Activated naive CD4-positive, alpha-beta T cell treated with anti-CD3 and anti-CD28 coated beads, Interleukin-2, amount 50 U/mL, for 72 hours (primary cell): Measurements from ENCODE around the gene RGS6. TPM values are rescaled to one million over a fixed set of nuclear protein-coding genes. Genes with fewer than 3 reads are reported as not detected.

Experiments used
- ATAC-seq, 2 donors: fragments of 150-1000 bp; cut with Tn5 transposase; 2 replicates each; pipeline ENCODE4 v1.10.0; 2021; ENCODE audit warnings: mild to moderate bottlenecking in 2 of 2, moderate library complexity in 2 of 2
- DNase-seq, 2 donors: peaks; one replicate each; pipeline ENCODE4 v3.0.0; 2021 to 2022; ENCODE audit warnings: low spot score in 2 of 2
- H3K27ac Mint-ChIP-seq, 2 donors: one replicate each; pipeline ENCODE4 v1.8.0; 2022; ENCODE audit warnings: mild to moderate bottlenecking in 2 of 2, mixed read lengths in 2 of 2
- H3K36me3 Mint-ChIP-seq, 2 donors: one replicate each; pipeline ENCODE4 v1.8.0; 2022; ENCODE audit warnings: mixed read lengths in 2 of 2
- H3K9me3 Mint-ChIP-seq, 2 donors: one replicate each; pipeline ENCODE4 v1.8.0; 2022; ENCODE audit warnings: mixed read lengths in 2 of 2
- total RNA-seq, 2 donors: library from RNA; stranded (reverse); gene quantifications; one replicate each; pipeline ENCODE4 v1.2.3, GENCODE V29; 2022

RGS6 gene
- total RNA-seq, 2 donors from 2014 or later = 0.61 to 0.64 TPM

- H3K27ac Mint-ChIP-seq = no peak overlapping the region
- no peaks in the 10 kb centered on the region for H3K9me3 Mint-ChIP-seq
- DNase-seq (no peak), ATAC-seq (no peak)
- H3K36me3 Mint-ChIP-seq = no peaks in the 10 kb centered on the region
Observed at GRCh38 chr14:72084935-72085334, 152.7 kb downstream of the RGS6 start.

DNA sequence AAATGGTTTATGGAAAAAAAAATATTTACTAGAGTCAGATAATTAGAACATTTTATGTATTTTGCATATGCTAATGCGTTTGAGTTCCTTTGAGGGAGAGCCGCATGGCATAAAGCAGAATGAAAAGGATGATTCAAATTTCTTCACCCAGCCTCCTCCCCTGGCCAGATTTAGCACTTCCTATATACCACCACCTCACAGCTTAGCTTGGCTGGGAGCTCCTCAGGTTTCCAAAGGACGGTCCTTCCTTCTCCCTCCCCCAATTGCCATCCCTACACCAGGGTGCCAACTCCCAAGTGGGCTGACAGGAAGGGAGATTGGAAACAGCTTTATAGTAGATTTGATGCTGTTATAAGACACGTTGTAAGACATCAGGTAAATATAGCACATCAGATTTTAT lies 157.4 kb downstream of the RGS6 start:
- DNase-seq = no peak
- no peak for ATAC-seq
- Mint-ChIP-seq H3K36me3 (no peaks in the 10 kb centered on the region), H3K27ac (no peak overlapping the region), H3K9me3 (no peaks in the 10 kb centered on the region)

- Mint-ChIP-seq H3K36me3 (no peaks in the 10 kb centered on the region), H3K9me3 (peaks cover 0 to 2% of the 10 kb centered on the region in 2 donors), H3K27ac (no peak overlapping the region)
- ATAC-seq = peak in 1 of 2 donors; percentile 91
- DNase-seq = peak in 1 of 2 donors; percentile 4
Observed at GRCh38 chr14:72094844-72095582, 162.8 kb downstream of the RGS6 start.

DNA sequence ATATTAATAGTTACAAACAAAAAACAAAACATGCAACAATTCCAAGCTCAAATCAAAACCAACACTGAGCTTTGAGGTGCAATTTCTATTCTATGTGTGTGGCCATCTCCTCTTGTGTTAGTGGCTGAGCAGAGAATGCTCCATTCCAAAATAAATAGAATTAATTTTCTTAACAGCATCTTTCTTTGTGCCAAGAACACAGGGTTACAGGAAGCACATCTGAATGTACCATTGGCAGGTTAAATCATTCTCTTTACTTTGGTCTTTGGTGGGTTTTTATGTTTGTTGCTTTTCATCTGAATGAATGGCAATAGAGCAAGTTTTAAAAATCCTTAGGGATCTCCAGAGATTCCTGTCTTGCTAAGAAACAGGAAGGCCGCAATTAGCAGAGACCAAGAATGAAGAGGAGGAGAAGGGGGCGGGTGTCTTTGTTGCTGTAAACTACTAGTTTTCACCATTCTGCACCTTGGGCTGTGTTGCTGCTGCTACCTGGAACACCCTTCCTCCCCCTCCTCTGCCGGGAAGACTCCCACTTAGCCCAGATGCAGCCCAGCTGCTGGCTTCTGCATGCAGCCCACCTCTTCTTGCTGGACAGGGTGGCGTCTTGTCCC lies 165.0 kb downstream of the RGS6 start:
- Mint-ChIP-seq H3K27ac (no peak overlapping the region), H3K9me3 (peaks cover 0 to 2% of the 10 kb centered on the region in 2 donors), H3K36me3 (no peaks in the 10 kb centered on the region)
- no peak for ATAC-seq
- no peak for DNase-seq

DNA sequence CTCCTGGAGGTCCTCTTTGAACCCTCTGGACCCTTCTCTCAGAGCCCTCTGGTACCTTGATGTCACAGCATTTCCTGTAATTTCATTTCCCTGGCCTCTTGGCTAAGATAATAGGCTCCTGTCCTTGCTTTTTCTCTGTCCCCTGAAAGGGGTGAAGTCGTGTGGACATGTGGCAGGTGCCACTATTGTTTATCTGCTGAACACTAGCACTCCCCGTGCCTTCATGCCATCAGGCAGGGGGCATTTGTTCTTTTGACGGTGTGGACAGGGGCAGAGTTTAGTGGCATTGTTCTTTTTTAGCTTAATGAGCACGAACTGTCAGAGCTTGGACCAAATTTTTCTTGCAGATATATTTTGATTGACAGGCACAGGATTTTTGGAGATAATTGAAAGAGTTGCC lies 166.0 kb downstream of the RGS6 start:
- H3K9me3 Mint-ChIP-seq = peaks cover 0 to 2% of the 10 kb centered on the region in 2 donors
- DNase-seq = no peak
- H3K36me3 Mint-ChIP-seq = no peaks in the 10 kb centered on the region
- no peak overlapping the region for H3K27ac Mint-ChIP-seq
- no peak for ATAC-seq

DNA sequence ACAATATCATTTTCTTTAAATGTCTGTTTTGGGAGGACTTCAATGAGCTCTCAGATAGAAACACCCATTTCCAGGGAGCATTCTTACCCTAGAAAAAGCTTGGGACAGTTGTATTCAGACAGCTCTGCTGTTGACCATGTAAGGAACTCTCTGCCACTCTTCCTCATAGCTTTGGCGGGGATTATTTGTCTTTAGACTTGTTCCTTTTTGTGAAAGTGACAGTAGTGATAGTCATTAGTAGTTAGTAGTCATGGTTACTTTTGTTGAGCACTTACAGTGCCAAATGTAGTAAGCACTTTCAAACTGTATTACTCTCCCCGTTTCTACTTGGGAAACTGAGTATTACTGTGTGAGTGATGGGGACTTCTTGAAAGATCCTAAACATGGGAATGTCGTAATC lies 167.3 kb downstream of the RGS6 start:
- no peak for ATAC-seq
- peaks cover 0 to 2% of the 10 kb centered on the region in 2 donors for H3K9me3 Mint-ChIP-seq
- no peak for DNase-seq
- no peaks in the 10 kb centered on the region for H3K36me3 Mint-ChIP-seq
- H3K27ac Mint-ChIP-seq = no peak overlapping the region

DNA sequence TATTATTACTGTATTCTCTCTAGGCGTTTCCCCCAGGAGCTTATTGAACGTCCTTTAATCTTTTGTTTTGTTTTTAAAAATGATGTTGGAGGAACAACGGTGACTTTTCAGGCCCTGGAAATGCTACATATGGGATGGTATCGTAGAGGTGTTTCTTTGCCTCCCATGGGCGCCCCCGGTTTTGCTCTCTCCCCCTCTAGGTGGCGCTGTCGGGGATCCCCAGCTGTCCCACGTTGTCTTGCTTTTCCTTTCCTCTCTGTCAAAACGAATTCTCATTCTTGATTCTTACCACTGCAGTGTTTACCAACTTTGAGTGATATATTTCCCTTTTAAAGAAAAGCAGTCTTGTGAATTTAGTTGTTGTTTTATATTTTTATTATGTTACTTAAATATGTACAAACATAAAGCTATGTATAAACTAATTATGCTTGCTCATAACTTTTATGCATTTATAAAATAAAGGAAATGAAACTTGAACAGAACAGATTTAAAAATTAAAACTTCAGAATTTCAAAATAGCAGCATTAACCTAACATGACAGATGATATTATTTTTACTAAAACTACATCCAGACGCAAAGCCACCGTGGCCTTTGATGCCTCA lies 171.9 kb downstream of the RGS6 start:
- peak in 1 of 2 donors; percentile 63 for DNase-seq
- peaks cover 0 to 2% of the 10 kb centered on the region in 2 donors for H3K36me3 Mint-ChIP-seq
- H3K27ac Mint-ChIP-seq = no peak overlapping the region
- ATAC-seq = no peak
- H3K9me3 Mint-ChIP-seq = peaks cover 0 to 2% of the 10 kb centered on the region in 2 donors

- DNase-seq = no peak
- Mint-ChIP-seq H3K27ac (no peak overlapping the region), H3K9me3 (peaks cover 0 to 3% of the 10 kb centered on the region in 2 donors), H3K36me3 (peaks cover 0 to 4% of the 10 kb centered on the region in 2 donors)
- no peak for ATAC-seq
Observed at GRCh38 chr14:72111911-72112310, 179.7 kb downstream of the RGS6 start.

DNA sequence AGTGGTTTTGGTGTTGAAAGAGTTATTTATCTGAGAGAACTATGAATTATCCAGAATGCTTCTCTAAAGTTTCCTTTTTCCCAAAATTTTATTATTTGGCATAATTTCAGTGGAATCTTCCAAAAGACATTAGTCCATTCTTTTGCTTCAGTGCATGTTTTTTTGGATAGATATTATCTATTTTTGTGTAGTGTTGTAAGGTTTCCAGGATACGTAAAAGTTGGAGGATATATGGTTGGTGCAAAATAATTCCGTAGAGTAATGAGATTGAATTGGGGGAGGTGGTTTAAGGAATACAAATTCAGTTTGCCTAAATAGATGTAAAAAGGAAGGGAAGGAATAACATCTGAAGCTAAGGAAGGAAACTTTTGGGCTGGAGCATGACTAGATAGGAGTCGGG lies 186.6 kb downstream of the RGS6 start:
- Mint-ChIP-seq H3K9me3 (no peaks in the 10 kb centered on the region), H3K36me3 (no peaks in the 10 kb centered on the region), H3K27ac (no peak overlapping the region)
- DNase-seq = no peak
- no peak for ATAC-seq

DNA sequence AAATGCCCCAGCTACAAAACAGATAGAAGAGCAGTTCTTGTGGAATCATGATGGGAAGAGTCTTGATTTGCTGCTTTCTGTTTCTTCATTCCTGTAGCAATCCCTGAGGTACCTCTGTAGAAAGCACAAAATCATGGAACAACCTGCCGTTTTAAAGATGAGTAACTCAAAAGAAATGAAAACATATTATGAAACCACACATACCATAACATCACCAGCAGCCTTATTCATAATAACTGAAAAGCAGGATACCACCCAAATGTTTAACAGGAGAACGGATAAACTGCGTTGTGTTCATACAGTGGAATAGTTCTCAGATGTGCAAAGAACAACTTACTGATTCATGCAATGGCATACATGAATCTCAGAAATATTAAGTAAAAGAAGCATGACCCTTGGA lies 188.1 kb downstream of the RGS6 start:
- ATAC-seq (no peak), DNase-seq (no peak)
- Mint-ChIP-seq H3K27ac (no peak overlapping the region), H3K36me3 (no peaks in the 10 kb centered on the region), H3K9me3 (no peaks in the 10 kb centered on the region)

DNA sequence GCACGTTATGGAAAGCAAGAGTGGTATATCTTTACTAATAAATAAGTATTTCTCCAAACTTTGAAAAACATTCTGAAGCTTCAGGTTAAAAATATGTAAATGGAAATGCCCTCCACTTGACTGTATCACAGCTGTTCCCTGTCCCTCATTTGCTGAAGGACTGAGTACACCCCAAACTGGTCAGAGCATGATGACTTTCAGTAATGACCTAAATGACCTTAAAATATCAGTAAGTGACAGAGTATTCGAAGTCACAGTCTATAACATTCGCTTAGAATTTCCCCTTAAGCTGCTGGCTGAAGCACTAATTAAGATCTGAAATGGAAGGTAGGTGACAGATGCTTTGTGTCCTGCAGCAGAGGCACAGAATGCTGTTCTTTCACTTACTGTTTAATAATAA lies 191.5 kb downstream of the RGS6 start:
- no peak overlapping the region for H3K27ac Mint-ChIP-seq
- no peaks in the 10 kb centered on the region for H3K9me3 Mint-ChIP-seq
- ATAC-seq (no peak), DNase-seq (no peak)
- no peaks in the 10 kb centered on the region for H3K36me3 Mint-ChIP-seq

DNA sequence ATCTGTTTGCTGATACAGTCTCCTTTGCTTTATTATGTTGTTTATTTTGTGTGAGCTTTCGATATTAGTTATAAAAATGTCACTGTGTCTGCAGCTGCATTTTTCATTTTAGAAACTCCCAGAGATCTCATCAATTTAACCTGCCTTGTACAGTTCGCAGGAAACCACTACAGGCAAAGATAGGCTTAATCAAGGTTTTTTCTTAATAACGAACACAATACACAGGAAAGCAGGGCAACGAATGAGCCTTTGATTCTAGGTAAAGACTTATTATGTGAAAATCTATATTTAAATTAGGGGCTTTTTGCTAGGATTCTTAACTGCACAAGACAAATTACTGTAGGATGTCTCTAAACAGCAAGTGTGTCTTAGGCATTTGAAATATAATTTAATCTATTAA lies 191.9 kb downstream of the RGS6 start:
- no peaks in the 10 kb centered on the region for H3K36me3 Mint-ChIP-seq
- H3K9me3 Mint-ChIP-seq = no peaks in the 10 kb centered on the region
- H3K27ac Mint-ChIP-seq = no peak overlapping the region
- DNase-seq = no peak
- no peak for ATAC-seq

- H3K36me3 Mint-ChIP-seq = no peaks in the 10 kb centered on the region
- no peaks in the 10 kb centered on the region for H3K9me3 Mint-ChIP-seq
- H3K27ac Mint-ChIP-seq = no peak overlapping the region
- ATAC-seq (no peak), DNase-seq (no peak)
Observed at GRCh38 chr14:72126091-72126490, 193.9 kb downstream of the RGS6 start.

DNA sequence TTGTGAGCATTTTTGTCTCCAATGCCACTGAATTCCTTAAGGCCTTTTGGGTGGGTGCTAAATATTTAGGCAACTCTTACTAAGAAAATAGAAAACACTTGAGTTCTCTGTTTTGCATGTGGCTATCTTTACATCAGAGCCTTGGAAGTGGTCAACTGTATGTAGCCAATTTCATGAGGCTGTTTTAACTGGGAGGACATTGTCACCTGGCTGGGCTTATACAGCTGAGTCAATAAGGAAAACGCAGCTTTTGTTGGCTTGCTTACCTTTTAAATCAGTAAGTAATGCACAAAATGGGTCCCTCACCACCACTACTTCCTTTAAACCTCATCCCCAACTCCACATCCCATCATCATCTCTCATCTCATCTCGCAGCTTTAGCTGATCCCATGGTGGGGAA lies 194.3 kb downstream of the RGS6 start:
- no peaks in the 10 kb centered on the region for H3K36me3 Mint-ChIP-seq
- DNase-seq (no peak), ATAC-seq (no peak)
- no peak overlapping the region for H3K27ac Mint-ChIP-seq
- no peaks in the 10 kb centered on the region for H3K9me3 Mint-ChIP-seq

- ATAC-seq (no peak), DNase-seq (no peak)
- H3K27ac Mint-ChIP-seq = no peak overlapping the region
- H3K9me3 Mint-ChIP-seq = no peaks in the 10 kb centered on the region
- H3K36me3 Mint-ChIP-seq = no peaks in the 10 kb centered on the region
Observed at GRCh38 chr14:72128629-72129028, 196.4 kb downstream of the RGS6 start.

DNA sequence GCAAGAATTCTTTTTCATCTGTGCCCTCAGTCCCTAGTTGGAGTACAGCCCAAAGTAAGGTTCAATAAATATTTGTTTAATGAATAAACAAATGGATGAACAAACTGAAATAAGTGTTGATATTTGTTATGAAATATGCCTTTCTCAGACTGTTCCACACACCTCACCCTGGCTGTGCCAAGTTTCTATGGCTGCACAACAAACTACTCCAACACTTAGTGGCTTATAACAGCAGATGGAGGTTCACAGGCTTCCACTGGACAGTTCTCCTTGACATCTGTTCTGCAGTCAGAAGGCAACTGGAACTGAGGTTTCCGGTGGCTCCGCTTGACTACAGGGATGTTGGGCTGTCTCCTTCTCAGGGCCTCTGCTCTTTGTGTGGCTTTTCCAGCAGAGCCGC lies 197.1 kb downstream of the RGS6 start:
- no peaks in the 10 kb centered on the region for H3K9me3 Mint-ChIP-seq
- no peaks in the 10 kb centered on the region for H3K36me3 Mint-ChIP-seq
- ATAC-seq (no peak), DNase-seq (no peak)
- no peak overlapping the region for H3K27ac Mint-ChIP-seq

- ATAC-seq (no peak), DNase-seq (no peak)
- no peaks in the 10 kb centered on the region for H3K9me3 Mint-ChIP-seq
- H3K36me3 Mint-ChIP-seq = no peaks in the 10 kb centered on the region
- no peak overlapping the region for H3K27ac Mint-ChIP-seq
Observed at GRCh38 chr14:72141084-72141483, 208.9 kb downstream of the RGS6 start.

DNA sequence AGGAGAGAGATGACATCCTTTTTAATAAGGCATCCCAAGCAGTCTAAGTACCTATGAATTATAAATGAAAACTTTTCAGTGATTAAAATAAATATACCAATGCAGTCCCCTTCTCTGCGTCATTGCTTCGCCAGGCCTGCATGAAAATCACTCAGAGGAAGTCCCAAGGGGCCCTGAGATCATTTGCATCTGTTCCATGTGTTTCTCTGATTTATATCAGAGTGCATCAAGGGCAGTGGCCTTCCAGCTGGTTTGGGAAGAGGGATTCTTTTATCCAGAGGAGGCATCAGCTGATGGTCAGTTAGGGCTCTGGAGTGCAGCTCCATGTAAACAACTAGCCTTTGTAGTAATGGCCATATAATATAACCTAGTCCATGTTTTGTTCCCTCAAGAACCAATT lies 210.1 kb downstream of the RGS6 start:
- DNase-seq = no peak
- H3K9me3 Mint-ChIP-seq = no peaks in the 10 kb centered on the region

More for the DNA sequence above, 210.1 kb downstream of the RGS6 start:
- no peak for ATAC-seq
- Mint-ChIP-seq H3K36me3 (no peaks in the 10 kb centered on the region), H3K27ac (no peak overlapping the region)
